H1 (cell line): ENCODE data around the gene REG4. TPM values are rescaled to one million over a fixed set of nuclear protein-coding genes. Genes with fewer than 3 reads are reported as not detected.
"Not testable (repeated sequence)": the region's sequence is repeated elsewhere in the genome, so short reads cannot be mapped to it uniquely, and the experiment has no call there.

Experiments
- CTCF ChIA-PET: fragments of 300-600 bp; sonication (Branson Sonifier 250); formaldehyde crosslinking; loops from one replicate; lab custom pipeline; 2021; ENCODE audit not compliant: partially characterized antibody; lab: Charles Lee
- POLR2A ChIA-PET: fragments of 300-600 bp; sonication (Branson Sonifier 250); formaldehyde crosslinking; loops from one replicate; lab custom pipeline; 2021; ENCODE audit warnings: inconsistent platforms; ENCODE audit not compliant: partially characterized antibody; lab: Charles Lee
- DNase-seq, 2 experiments: peaks; one replicate each; pipeline versions ENCODE4 v3.0.0 to v3.0.0-alpha.2; 2010 to 2022; ENCODE audit warnings: low spot score in 2 of 2, low read depth in 1 of 2, mixed read lengths in 1 of 2
- FAIRE-seq: peaks from 2 replicates; lab custom pipeline; 2011; peaks lifted over from hg19 to GRCh38; lab: Jason Lieb, UNC
- H2AFZ ChIP-seq: 2 replicates; pipeline ENCODE4 v1.8.1; 2012; ENCODE audit warnings: low read length, inconsistent platforms
- H2AK5ac ChIP-seq: 2 replicates; pipeline ENCODE4 v1.6.1; 2013; ENCODE audit warnings: low read depth, low read length
- H2BK120ac ChIP-seq: replicated peaks from 2 replicates; pipeline ENCODE3; 2013; ENCODE audit warnings: low read depth, low read length, inconsistent platforms
- H2BK12ac ChIP-seq: 2 replicates; pipeline ENCODE4 v1.6.1; 2013; ENCODE audit warnings: low read depth, low read length
- H2BK15ac ChIP-seq: 2 replicates; pipeline ENCODE4 v1.6.1; 2013; ENCODE audit warnings: low read length
- H2BK20ac ChIP-seq: 2 replicates; pipeline ENCODE4 v1.6.1; 2013; ENCODE audit warnings: low read length
- H2BK5ac ChIP-seq: 2 replicates; pipeline ENCODE4 v1.6.1; 2013; ENCODE audit warnings: low read depth, low read length
- H3K14ac ChIP-seq: 2 replicates; pipeline ENCODE4 v1.6.1; 2013; ENCODE audit warnings: inconsistent platforms; ENCODE audit not compliant: insufficient read length
- H3K18ac ChIP-seq: 2 replicates; pipeline ENCODE4 v1.6.1; 2013; ENCODE audit warnings: low read length; ENCODE audit errors: extremely low read depth
- H3K23ac ChIP-seq: 2 replicates; pipeline ENCODE4 v1.6.1; 2013; ENCODE audit warnings: inconsistent platforms; ENCODE audit not compliant: insufficient read length
- H3K23me2 ChIP-seq: 2 replicates; pipeline ENCODE4 v1.6.1; 2013; ENCODE audit warnings: low read depth, low read length
- H3K27ac ChIP-seq: 2 replicates; pipeline ENCODE4 v1.6.1; 2011; ENCODE audit warnings: low read depth, low read length, inconsistent platforms
- H3K27me3 ChIP-seq, 4 experiments: replicated peaks in 1 of 4; 1 replicate in 1 of 4; 2 replicates in 3 of 4; pipeline versions ENCODE4 v1.6.1 to v1.8.1; 2011 to 2013; ENCODE audit warnings: low read length in 3 of 4, mild to moderate bottlenecking in 3 of 4, inconsistent platforms in 2 of 4, mixed read lengths in 2 of 4, moderate library complexity in 1 of 4; ENCODE audit not compliant: control insufficient read depth in 3 of 4, insufficient read depth in 3 of 4; ENCODE audit errors: extremely low read depth in 1 of 4
- H3K36me3 ChIP-seq, 4 experiments: 2 replicates each; pipeline versions ENCODE4 v1.6.1 to v1.8.1; 2011 to 2013; ENCODE audit warnings: mild to moderate bottlenecking in 4 of 4, low read length in 3 of 4, moderate library complexity in 2 of 4, control low read depth in 1 of 4, inconsistent platforms in 1 of 4; ENCODE audit not compliant: insufficient read depth in 4 of 4, control insufficient read depth in 2 of 4
- H3K4ac ChIP-seq: replicated peaks from 2 replicates; pipeline ENCODE3; 2013; ENCODE audit warnings: low read length, low read depth, mixed read lengths, inconsistent platforms; ENCODE audit not compliant: insufficient read length
- H3K4me1 ChIP-seq, 4 experiments: replicated peaks in 1 of 4; 1 replicate in 1 of 4; 2 replicates in 3 of 4; pipeline versions ENCODE4 v1.6.1 to v1.8.1; 2011 to 2013; ENCODE audit warnings: low read length in 3 of 4, inconsistent platforms in 2 of 4, mixed read lengths in 1 of 4; ENCODE audit not compliant: insufficient read depth in 4 of 4, control insufficient read depth in 3 of 4
- H3K4me2 ChIP-seq, 2 experiments: 2 replicates each; pipeline versions ENCODE4 v1.6.1 to v1.8.1; 2011 to 2013; ENCODE audit warnings: low read depth in 2 of 2, low read length in 2 of 2, control low read depth in 1 of 2, inconsistent platforms in 1 of 2, mild to moderate bottlenecking in 1 of 2; ENCODE audit not compliant: insufficient read depth in 1 of 2
- H3K4me3 ChIP-seq, 4 experiments: fragments of 200-600, 300-600 bp in 1 of 4; sonication (generic), shearing (Covaris generic), sonication (Bioruptor Twin) in 1 of 4; 2 replicates each; pipeline versions ENCODE4 v1.5.1 to v1.8.1; 2011 to 2016; ENCODE audit warnings: low read length in 4 of 4, low read depth in 3 of 4, control low read depth in 2 of 4, inconsistent platforms in 2 of 4, mild to moderate bottlenecking in 2 of 4, mixed read lengths in 1 of 4, moderate library complexity in 1 of 4; ENCODE audit not compliant: insufficient read depth in 2 of 4; ENCODE audit errors: extremely low read depth in 1 of 4
- H3K56ac ChIP-seq: replicated peaks from 2 replicates; pipeline ENCODE3; 2013; ENCODE audit warnings: low read depth, mild to moderate bottlenecking, mixed read lengths, low read length, inconsistent platforms; ENCODE audit not compliant: insufficient read length
- H3K79me1 ChIP-seq: 2 replicates; pipeline ENCODE4 v1.6.1; 2013; ENCODE audit warnings: low read depth, low read length, control low read depth
- H3K79me2 ChIP-seq, 2 experiments: 2 replicates each; pipeline versions ENCODE4 v1.6.1 to v1.8.1; 2012 to 2013; ENCODE audit warnings: low read length in 2 of 2, mild to moderate bottlenecking in 2 of 2, inconsistent platforms in 1 of 2; ENCODE audit not compliant: insufficient read depth in 2 of 2, control insufficient read depth in 1 of 2
- H3K9ac ChIP-seq, 4 experiments: replicated peaks in 1 of 4; 1 replicate in 1 of 4; 2 replicates in 3 of 4; pipeline versions ENCODE4 v1.6.1 to v1.8.1; 2011 to 2013; ENCODE audit warnings: low read depth in 3 of 4, low read length in 3 of 4, control low read depth in 2 of 4, mild to moderate bottlenecking in 2 of 4, moderate library complexity in 2 of 4, inconsistent platforms in 1 of 4; ENCODE audit errors: extremely low read depth in 1 of 4
- H3K9me3 ChIP-seq, 2 experiments: 2 replicates each; pipeline versions ENCODE4 v1.6.1 to v1.8.1; 2012 to 2013; ENCODE audit warnings: mild to moderate bottlenecking in 2 of 2, moderate library complexity in 2 of 2, control low read depth in 1 of 2, inconsistent platforms in 1 of 2, low read depth in 1 of 2, low read length in 1 of 2, mixed read lengths in 1 of 2; ENCODE audit not compliant: insufficient read depth in 2 of 2
- H4K20me1 ChIP-seq, 2 experiments: replicated peaks in 1 of 2; 2 replicates each; pipeline versions ENCODE3 to v1.8.1; 2011 to 2013; ENCODE audit warnings: inconsistent platforms in 2 of 2, low read length in 2 of 2, mild to moderate bottlenecking in 1 of 2; ENCODE audit not compliant: insufficient read depth in 2 of 2, control insufficient read depth in 1 of 2
- H4K5ac ChIP-seq: 2 replicates; pipeline ENCODE4 v1.6.1; 2013; ENCODE audit warnings: low read length, low read depth, mixed read lengths, inconsistent platforms; ENCODE audit not compliant: insufficient read length
- H4K8ac ChIP-seq: 2 replicates; pipeline ENCODE4 v1.8.0; 2013; ENCODE audit warnings: mild to moderate bottlenecking, moderate library complexity, low read length, inconsistent platforms; ENCODE audit not compliant: insufficient read depth; ENCODE audit errors: extremely low read depth
- H4K91ac ChIP-seq: replicated peaks from 2 replicates; pipeline ENCODE3; 2013; ENCODE audit warnings: low read length, mixed read lengths, inconsistent platforms; ENCODE audit not compliant: insufficient read length
- CTCF ChIP-seq, 3 experiments: IDR thresholded peaks; 1 replicate in 2 of 3; 2 replicates in 1 of 3; pipeline versions ENCODE4 v1.5.1 to v1.6.1; 2011; ENCODE audit warnings: low read length in 3 of 3, mild to moderate bottlenecking in 3 of 3, inconsistent platforms in 2 of 3, low read depth in 1 of 3, moderate library complexity in 1 of 3; ENCODE audit not compliant: insufficient read depth in 1 of 3; ENCODE audit errors: control extremely low read depth in 1 of 3
- RAD21 ChIP-seq, 2 experiments: IDR thresholded peaks in 1 of 2; conservative IDR thresholded peaks in 1 of 2; 2 replicates each; pipeline ENCODE4 v1.6.1; 2011; ENCODE audit warnings: low read depth in 2 of 2, low read length in 2 of 2, improper control_type of control experiment in 1 of 2, inconsistent platforms in 1 of 2, mild to moderate bottlenecking in 1 of 2, moderate library complexity in 1 of 2
- WGBS, 2 experiments: shearing (Covaris generic) in 1 of 2; methylation state at CpG; one replicate each; pipeline versions ENCODE4 v1.1.6 to v1.1.7; 2013 to 2015; ENCODE audit warnings: low lambda C conversion rate in 2 of 2, mixed read lengths in 2 of 2, inconsistent platforms in 1 of 2, low coverage in 1 of 2, missing lambda C conversion rate in 1 of 2; ENCODE audit not compliant: insufficient replicate concordance in 2 of 2, insufficient coverage in 1 of 2, insufficient read length in 1 of 2; ENCODE audit errors: extremely low coverage in 1 of 2, missing lambda C conversion rate in 1 of 2; 5-methylcytosine and 5-hydroxymethylcytosine counted together
- polyA plus RNA-seq, 7 experiments: library from polyadenylated mRNA; depleted of rRNA in 3 of 7; stranded (reverse) in 5 of 7; unstranded in 2 of 7; fragments of >200 nt in 5 of 7; fragments of 200-250 nt in 2 of 7; gene quantifications; 1 replicate in 5 of 7; 2 replicates in 1 of 7; 4 replicates in 1 of 7; pipeline versions ENCODE4 v1.2.1 to v1.2.3, GENCODE V29; 2011 to 2013; ENCODE audit warnings: missing spikeins in 2 of 7, mixed read lengths in 2 of 7
- total RNA-seq: library from RNA; stranded (reverse); fragmentation: NEBNext Ultra II Directional; extraction: Animal tissue kit (Norgen Biotek cat#: 25700); gene quantifications from 2 replicates; pipeline ENCODE4 v1.2.1, GENCODE V29; 2021

The REG4 gene
- total and polyA plus RNA-seq, 2 of the 8 experiments (the other 6 are each of a cell fraction or from before 2014, with no cell fraction given) = not detected

DNA sequence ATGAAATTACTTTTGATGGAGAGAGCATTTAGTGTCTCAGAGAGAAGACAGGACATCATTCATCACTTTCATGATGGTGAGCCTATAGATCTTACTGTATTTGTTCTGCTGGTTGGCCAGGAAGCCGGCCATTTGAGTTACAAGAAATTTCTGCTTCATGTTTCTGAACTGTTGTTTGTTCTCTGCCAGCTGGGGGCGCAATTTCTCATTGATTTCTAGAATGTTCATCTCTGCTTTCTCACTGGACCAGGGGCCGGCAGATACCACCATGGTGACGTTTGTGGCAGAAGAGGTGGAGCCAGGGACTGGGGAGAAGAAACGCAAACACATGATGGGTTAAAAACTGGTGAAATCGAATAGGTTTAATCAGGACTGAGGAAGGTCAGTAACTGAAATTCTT, 32.9 kb upstream of the REG4 start:
- 60% methylated on average over 6 of the region's 6 CpGs; no CpG with 5 or more reads in 1 of the 2 experiments for WGBS, 2 experiments
- not testable (repeated sequence) for H3K14ac ChIP-seq, H3K9me3 ChIP-seq, H4K91ac ChIP-seq, H2AFZ ChIP-seq, H2BK15ac ChIP-seq, H3K23me2 ChIP-seq, H3K9ac ChIP-seq, H3K4me3 ChIP-seq, H2BK12ac ChIP-seq, H3K27me3 ChIP-seq, H3K79me2 ChIP-seq, H3K23ac ChIP-seq, H3K4me1 ChIP-seq, H3K79me1 ChIP-seq, H3K4me2 ChIP-seq, H3K56ac ChIP-seq, H2AK5ac ChIP-seq, H4K8ac ChIP-seq, H4K5ac ChIP-seq, H3K4ac ChIP-seq, H3K27ac ChIP-seq, H2BK20ac ChIP-seq, FAIRE-seq, H3K36me3 ChIP-seq, H2BK5ac ChIP-seq, H2BK120ac ChIP-seq, H3K18ac ChIP-seq, H4K20me1 ChIP-seq
- CTCF ChIA-PET = interaction anchor here (0.6 to 3.2 kb wide), 20 partner anchors 8 to 105 kb away, joined by 3 to 15 read pairs (median 4); no protein-coding TSS in a partner anchor
- peak in 2 of 3 experiments; percentile 43 to 52; a peak in 2 of 4 replicates for TF ChIP-seq CTCF (IDR thresholded peaks at IDR 0.05; ENCODE audit: control extremely low read depth in 1 of 3, insufficient read depth in 1 of 3, low read depth in 1 of 3, low read length in 3 of 3)
- peak in 1 of 2 experiments; percentile 29; a peak in 1 of 4 replicates for TF ChIP-seq RAD21 (IDR thresholded peaks at IDR 0.05 in 1 of 2, conservative IDR thresholded peaks at IDR 0.05 in 1 of 2; ENCODE audit: low read depth in 2 of 2, low read length in 2 of 2)
- peak in 1 of 2 experiments; percentile 66 for DNase-seq
- POLR2A ChIA-PET = interaction anchor here (0.6 kb wide), 1 partner anchor 226 kb away, joined by 3 read pairs; no protein-coding TSS in a partner anchor
